ENCODE measurements around the gene PDZD7.

PDZD7 gene

GRCh38 chr10:100981178-100981772 lies 49.7 kb downstream of the PDZD7 start:
- peaks cover 5% of the 10 kb centered on the region for H3K4me1 ChIP-seq (ENCODE audit: insufficient read depth, poor library complexity, severe bottlenecking)
- peaks cover 10% of the 10 kb centered on the region for H3K36me3 ChIP-seq (ENCODE audit: low read depth)
- TF ChIP-seq, protein P1, sequence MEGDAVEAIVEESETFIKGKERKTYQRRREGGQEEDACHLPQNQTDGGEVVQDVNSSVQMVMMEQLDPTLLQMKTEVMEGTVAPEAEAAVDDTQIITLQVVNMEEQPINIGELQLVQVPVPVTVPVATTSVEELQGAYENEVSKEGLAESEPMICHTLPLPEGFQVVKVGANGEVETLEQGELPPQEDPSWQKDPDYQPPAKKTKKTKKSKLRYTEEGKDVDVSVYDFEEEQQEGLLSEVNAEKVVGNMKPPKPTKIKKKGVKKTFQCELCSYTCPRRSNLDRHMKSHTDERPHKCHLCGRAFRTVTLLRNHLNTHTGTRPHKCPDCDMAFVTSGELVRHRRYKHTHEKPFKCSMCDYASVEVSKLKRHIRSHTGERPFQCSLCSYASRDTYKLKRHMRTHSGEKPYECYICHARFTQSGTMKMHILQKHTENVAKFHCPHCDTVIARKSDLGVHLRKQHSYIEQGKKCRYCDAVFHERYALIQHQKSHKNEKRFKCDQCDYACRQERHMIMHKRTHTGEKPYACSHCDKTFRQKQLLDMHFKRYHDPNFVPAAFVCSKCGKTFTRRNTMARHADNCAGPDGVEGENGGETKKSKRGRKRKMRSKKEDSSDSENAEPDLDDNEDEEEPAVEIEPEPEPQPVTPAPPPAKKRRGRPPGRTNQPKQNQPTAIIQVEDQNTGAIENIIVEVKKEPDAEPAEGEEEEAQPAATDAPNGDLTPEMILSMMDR (IDR thresholded peaks at IDR 0.05; ENCODE audit: poor library complexity, severe bottlenecking) = no peak
- H3K27me3 ChIP-seq (ENCODE audit: insufficient read depth, poor library complexity, severe bottlenecking) = no peaks in the 10 kb centered on the region
- no peak overlapping the region for H3K27ac ChIP-seq (ENCODE audit: poor library complexity, severe bottlenecking)
- H3K9me3 ChIP-seq (ENCODE audit: severe bottlenecking) = no peaks in the 10 kb centered on the region
- ATAC-seq (ENCODE audit: low read depth) (no peak), DNase-seq (ENCODE audit: low spot score) (no peak)
- H3K4me3 ChIP-seq (ENCODE audit: severe bottlenecking) = no peak overlapping the region

- Histone ChIP-seq H3K9me3 (ENCODE audit: severe bottlenecking) (no peaks in the 10 kb centered on the region), H3K36me3 (ENCODE audit: low read depth) (peaks cover 4% of the 10 kb centered on the region), H3K27me3 (ENCODE audit: insufficient read depth, poor library complexity, severe bottlenecking) (no peaks in the 10 kb centered on the region), H3K4me1 (ENCODE audit: insufficient read depth, poor library complexity, severe bottlenecking) (no peaks in the 10 kb centered on the region), H3K27ac (ENCODE audit: poor library complexity, severe bottlenecking) (no peak overlapping the region), H3K4me3 (ENCODE audit: severe bottlenecking) (no peak overlapping the region)
- TF ChIP-seq, protein P1 (IDR thresholded peaks at IDR 0.05; ENCODE audit: poor library complexity, severe bottlenecking) = no peak
- DNase-seq (ENCODE audit: low spot score) = no peak
- ATAC-seq (ENCODE audit: low read depth) = no peak
These were observed 50.2 kb downstream of the PDZD7 start for GRCh38 chr10:100980711-100981110.

- TF ChIP-seq, protein P1 (IDR thresholded peaks at IDR 0.05; ENCODE audit: poor library complexity, severe bottlenecking) = no peak
- Histone ChIP-seq H3K36me3 (ENCODE audit: low read depth) (no peaks in the 10 kb centered on the region), H3K27ac (ENCODE audit: poor library complexity, severe bottlenecking) (no peak overlapping the region), H3K4me1 (ENCODE audit: insufficient read depth, poor library complexity, severe bottlenecking) (no peaks in the 10 kb centered on the region), H3K27me3 (ENCODE audit: insufficient read depth, poor library complexity, severe bottlenecking) (no peaks in the 10 kb centered on the region), H3K9me3 (ENCODE audit: severe bottlenecking) (no peaks in the 10 kb centered on the region), H3K4me3 (ENCODE audit: severe bottlenecking) (no peak overlapping the region)
- DNase-seq (ENCODE audit: low spot score) (no peak), ATAC-seq (ENCODE audit: low read depth) (no peak)
These were observed 50.6 kb downstream of the PDZD7 start for GRCh38 chr10:100980311-100980710.

DNA sequence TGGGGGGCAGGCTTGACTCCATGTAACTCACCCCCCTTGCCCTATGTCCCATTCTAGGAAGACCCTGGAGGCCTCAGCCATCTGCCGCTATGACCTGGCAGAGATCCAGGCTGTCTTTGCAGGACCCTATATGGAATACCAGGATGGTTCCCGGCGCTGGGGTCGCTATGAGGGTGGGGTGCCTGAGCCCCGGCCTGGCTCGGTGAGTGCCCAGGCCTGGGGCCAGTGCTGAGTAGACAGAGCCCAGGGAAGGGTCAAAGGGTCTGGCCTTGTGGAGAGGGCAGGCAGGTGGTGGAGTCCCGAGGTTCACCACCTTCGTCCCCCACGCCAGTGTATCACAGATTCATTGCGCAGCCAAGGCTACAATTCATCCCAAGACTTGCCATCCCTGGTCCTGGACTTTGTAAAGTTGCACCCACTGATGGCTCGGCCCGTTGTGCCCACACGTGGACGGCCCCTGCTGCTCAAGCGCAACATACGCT lies 51.1 kb downstream of the PDZD7 start:
- TF ChIP-seq, protein P1 (IDR thresholded peaks at IDR 0.05; ENCODE audit: poor library complexity, severe bottlenecking) = no peak
- H3K27ac ChIP-seq (ENCODE audit: poor library complexity, severe bottlenecking) = no peak overlapping the region
- DNase-seq (ENCODE audit: low spot score) (no peak), ATAC-seq (ENCODE audit: low read depth) (no peak)
- H3K27me3 ChIP-seq (ENCODE audit: insufficient read depth, poor library complexity, severe bottlenecking) = no peaks in the 10 kb centered on the region
- H3K9me3 ChIP-seq (ENCODE audit: severe bottlenecking) = no peaks in the 10 kb centered on the region
- no peaks in the 10 kb centered on the region for H3K36me3 ChIP-seq (ENCODE audit: low read depth)
- H3K4me3 ChIP-seq (ENCODE audit: severe bottlenecking) = no peak overlapping the region
- no peaks in the 10 kb centered on the region for H3K4me1 ChIP-seq (ENCODE audit: insufficient read depth, poor library complexity, severe bottlenecking)

GRCh38 chr10:100978901-100979195 lies 52.1 kb downstream of the PDZD7 start:
- Histone ChIP-seq H3K4me1 (ENCODE audit: insufficient read depth, poor library complexity, severe bottlenecking) (no peaks in the 10 kb centered on the region), H3K27me3 (ENCODE audit: insufficient read depth, poor library complexity, severe bottlenecking) (no peaks in the 10 kb centered on the region), H3K9me3 (ENCODE audit: severe bottlenecking) (no peaks in the 10 kb centered on the region), H3K27ac (ENCODE audit: poor library complexity, severe bottlenecking) (no peak overlapping the region), H3K4me3 (ENCODE audit: severe bottlenecking) (no peak overlapping the region), H3K36me3 (ENCODE audit: low read depth) (no peaks in the 10 kb centered on the region)
- ATAC-seq (ENCODE audit: low read depth) = no peak
- TF ChIP-seq, protein P1 (IDR thresholded peaks at IDR 0.05; ENCODE audit: poor library complexity, severe bottlenecking) = no peak
- DNase-seq (ENCODE audit: low spot score) = no peak
